Trophoblast cell (in vitro differentiated cells and primary cell): ENCODE data around the gene H2AZ2.

Source experiments
- DNase-seq, 2 donors: peaks; one replicate each; pipeline ENCODE4 v3.0.0-alpha.2; 2016
- H2AFZ ChIP-seq: 2 replicates; pipeline ENCODE4 v1.6.1; 2013; ENCODE audit warnings: low read length, moderate library complexity, mild to moderate bottlenecking; ENCODE audit not compliant: insufficient read depth, poor library complexity
- H2AK5ac ChIP-seq: 2 replicates; pipeline ENCODE4 v1.6.1; 2013; ENCODE audit warnings: mild to moderate bottlenecking, low read length
- H2BK120ac ChIP-seq: 2 replicates; pipeline ENCODE4 v1.6.1; 2013; ENCODE audit warnings: low read length, mild to moderate bottlenecking, moderate library complexity; ENCODE audit not compliant: insufficient read depth, poor library complexity
- H2BK12ac ChIP-seq: 2 replicates; pipeline ENCODE4 v1.6.1; 2013; ENCODE audit warnings: mild to moderate bottlenecking, low read length, moderate library complexity
- H2BK5ac ChIP-seq: 2 replicates; pipeline ENCODE4 v1.6.1; 2013; ENCODE audit warnings: low read length, low read depth, moderate library complexity, mild to moderate bottlenecking; ENCODE audit not compliant: poor library complexity
- H3K14ac ChIP-seq: 2 replicates; pipeline ENCODE4 v1.6.1; 2013; ENCODE audit warnings: mild to moderate bottlenecking, low read length
- H3K18ac ChIP-seq: 2 replicates; pipeline ENCODE4 v1.6.1; 2013; ENCODE audit warnings: mild to moderate bottlenecking, low read length
- H3K23ac ChIP-seq: 2 replicates; pipeline ENCODE4 v1.6.1; 2013; ENCODE audit warnings: low read length
- H3K27ac ChIP-seq: 2 replicates; pipeline ENCODE4 v1.5.1; 2013; ENCODE audit warnings: low read depth, mild to moderate bottlenecking, inconsistent platforms, low read length, moderate library complexity
- H3K27me3 ChIP-seq: 2 replicates; pipeline ENCODE4 v1.6.1; 2013; ENCODE audit warnings: inconsistent platforms, mild to moderate bottlenecking, low read length, moderate library complexity; ENCODE audit not compliant: insufficient read depth
- H3K36me3 ChIP-seq, 2 experiments: 1 replicate in 1 of 2; 2 replicates in 1 of 2; pipeline ENCODE4 v1.6.1; 2013; ENCODE audit warnings: low read length in 2 of 2, mild to moderate bottlenecking in 2 of 2, moderate library complexity in 1 of 2; ENCODE audit not compliant: insufficient read depth in 2 of 2, control insufficient read depth in 1 of 2
- H3K4ac ChIP-seq: 2 replicates; pipeline ENCODE4 v1.6.1; 2013; ENCODE audit warnings: low read depth, mild to moderate bottlenecking, low read length, moderate library complexity
- H3K4me1 ChIP-seq, 2 experiments: 1 replicate in 1 of 2; 2 replicates in 1 of 2; pipeline ENCODE4 v1.6.1; 2013; ENCODE audit warnings: low read length in 2 of 2, mild to moderate bottlenecking in 2 of 2, moderate library complexity in 1 of 2; ENCODE audit not compliant: insufficient read depth in 2 of 2, control insufficient read depth in 1 of 2
- H3K4me2 ChIP-seq: 2 replicates; pipeline ENCODE4 v1.6.1; 2013; ENCODE audit warnings: inconsistent platforms, mild to moderate bottlenecking, low read length, moderate library complexity
- H3K4me3 ChIP-seq: 2 replicates; pipeline ENCODE4 v1.5.1; 2013; ENCODE audit warnings: mild to moderate bottlenecking, low read depth, low read length, inconsistent platforms
- H3K79me1 ChIP-seq: one replicate; pipeline ENCODE4 v1.6.1; 2013; ENCODE audit warnings: low read length
- H3K79me2 ChIP-seq: 2 replicates; pipeline ENCODE4 v1.6.1; 2013; ENCODE audit warnings: low read length, mild to moderate bottlenecking; ENCODE audit not compliant: control insufficient read depth, insufficient read depth, poor library complexity
- H3K9ac ChIP-seq: 2 replicates; pipeline ENCODE4 v1.6.1; 2013; ENCODE audit warnings: mild to moderate bottlenecking, low read length
- H3K9me3 ChIP-seq: 2 replicates; pipeline ENCODE4 v1.6.1; 2013; ENCODE audit warnings: low read depth, mild to moderate bottlenecking, control low read depth, inconsistent platforms, low read length; ENCODE audit not compliant: insufficient read depth
- H4K12ac ChIP-seq: 2 replicates; pipeline ENCODE4 v1.6.1; 2013; ENCODE audit warnings: low read depth, mild to moderate bottlenecking, low read length, moderate library complexity
- H4K8ac ChIP-seq: 2 replicates; pipeline ENCODE4 v1.6.1; 2013; ENCODE audit warnings: low read depth, mild to moderate bottlenecking, low read length, moderate library complexity
- H4K91ac ChIP-seq: one replicate; pipeline ENCODE4 v1.6.1; 2013; ENCODE audit warnings: low read depth, mild to moderate bottlenecking, low read length, moderate library complexity
- WGBS: extraction: QIAGEN DNeasy Blood & Tissue Kit; methylation state at CpG from one replicate; pipeline ENCODE4 v1.1.7; 2013; ENCODE audit warnings: missing lambda C conversion rate; ENCODE audit not compliant: insufficient read length, insufficient coverage; ENCODE audit errors: extremely low coverage; 5-methylcytosine and 5-hydroxymethylcytosine counted together

The H2AZ2 gene

GRCh38 chr7:44799939-44800338, 47.9 kb downstream of the H2AZ2 start:
- Histone ChIP-seq H3K36me3 (peaks cover 30 to 49% of the 10 kb centered on the region in 2 experiments), H2BK12ac (no peak overlapping the region), H3K9me3 (no peaks in the 10 kb centered on the region), H4K12ac (no peak overlapping the region), H3K9ac (no peak overlapping the region), H2BK120ac (no peak overlapping the region), H3K79me1 (peaks cover 10% of the 10 kb centered on the region), H2AK5ac (no peak overlapping the region), H3K79me2 (peaks cover 13% of the 10 kb centered on the region), H3K27me3 (no peaks in the 10 kb centered on the region), H3K18ac (no peak overlapping the region), H3K14ac (no peak overlapping the region), H3K27ac (no peak overlapping the region), H3K4me1 (peaks cover 2 to 5% of the 10 kb centered on the region in 2 experiments), H2BK5ac (no peak overlapping the region), H2AFZ (no peak overlapping the region), H3K4ac (no peak overlapping the region), H4K8ac (no peak overlapping the region), H4K91ac (no peak overlapping the region), H3K23ac (no peak overlapping the region), H3K4me2 (no peak overlapping the region), H3K4me3 (no peak overlapping the region)
- no CpG with 5 or more reads among the region's 4 CpGs for WGBS
- DNase-seq = no peak

GRCh38 chr7:44798649-44799305, 49.1 kb downstream of the H2AZ2 start:
- H3K18ac ChIP-seq = no peak overlapping the region
- H2BK12ac ChIP-seq = no peak overlapping the region
- WGBS = no CpG with 5 or more reads among the region's 2 CpGs
- peaks cover 10% of the 10 kb centered on the region for H3K79me1 ChIP-seq
- H2BK5ac ChIP-seq = no peak overlapping the region
- H3K79me2 ChIP-seq = peaks cover 13% of the 10 kb centered on the region
- H3K36me3 ChIP-seq = peaks cover 27 to 45% of the 10 kb centered on the region in 2 experiments
- H2BK120ac ChIP-seq = no peak overlapping the region
- peak; percentile 59 to 76 for DNase-seq
- H3K27ac ChIP-seq = no peak overlapping the region
- no peak overlapping the region for H3K23ac ChIP-seq
- no peak overlapping the region for H3K4ac ChIP-seq
- no peaks in the 10 kb centered on the region for H3K9me3 ChIP-seq
- no peaks in the 10 kb centered on the region for H3K27me3 ChIP-seq
- H4K8ac ChIP-seq = no peak overlapping the region
- H2AK5ac ChIP-seq = no peak overlapping the region
- H4K12ac ChIP-seq = no peak overlapping the region
- H4K91ac ChIP-seq = no peak overlapping the region
- no peak overlapping the region for H3K4me3 ChIP-seq
- H3K14ac ChIP-seq = no peak overlapping the region
- peak overlapping the region; percentile 66 for H3K4me2 ChIP-seq
- no peak overlapping the region for H3K9ac ChIP-seq
- no peak overlapping the region for H2AFZ ChIP-seq
- H3K4me1 ChIP-seq = peaks cover 2 to 5% of the 10 kb centered on the region in 2 experiments

- H3K23ac ChIP-seq = no peak overlapping the region
- H3K9ac ChIP-seq = peak overlapping the region; percentile 92
- peak overlapping the region; percentile 97 for H3K27ac ChIP-seq
- peaks cover 13% of the 10 kb centered on the region for H3K79me2 ChIP-seq
- peak; percentile 81 to 84 for DNase-seq
- peak overlapping the region; percentile 66 for H3K4me2 ChIP-seq
- H3K79me1 ChIP-seq = peaks cover 10% of the 10 kb centered on the region
- H2AK5ac ChIP-seq = no peak overlapping the region
- H3K4me3 ChIP-seq = peak overlapping the region; percentile 90
- peak overlapping the region; percentile 96 for H4K91ac ChIP-seq
- H2BK5ac ChIP-seq = peak overlapping the region; percentile 89
- no peaks in the 10 kb centered on the region for H3K9me3 ChIP-seq
- H4K12ac ChIP-seq = no peak overlapping the region
- no peak overlapping the region for H2AFZ ChIP-seq
- H2BK12ac ChIP-seq = no peak overlapping the region
- peak overlapping the region; percentile 99 for H3K4ac ChIP-seq
- peak overlapping the region; percentile 49 for H2BK120ac ChIP-seq
- H4K8ac ChIP-seq = peak overlapping the region; percentile 85
- H3K4me1 ChIP-seq = peaks cover 2 to 5% of the 10 kb centered on the region in 2 experiments
- H3K18ac ChIP-seq = peak overlapping the region; percentile 83
- no peaks in the 10 kb centered on the region for H3K27me3 ChIP-seq
- H3K36me3 ChIP-seq = peaks cover 20 to 34% of the 10 kb centered on the region in 2 experiments
- WGBS = no CpG with 5 or more reads among the region's 26 CpGs
- H3K14ac ChIP-seq = peak overlapping the region; percentile 92
These were observed 50.3 kb downstream of the H2AZ2 start for GRCh38 chr7:44797329-44798258.

- Histone ChIP-seq H4K12ac (peak within 1 kb of the TSS; percentile 76), H4K8ac (peak within 1 kb of the TSS; percentile 92), H3K36me3 (peaks cover 13 to 25% of the 10 kb centered on the region in 2 experiments)
These were observed 51.2 kb downstream of the H2AZ2 start, which contains the start of gene PPIA for GRCh38 chr7:44796504-44797328. Gene PPIA, plus strand, starts transcription at chr7:44796681. Its CDS starts 44 bp downstream, at chr7:44796725.

More at GRCh38 chr7:44796504-44797328, 51.2 kb downstream of the H2AZ2 start, which contains the start of gene PPIA:
- Histone ChIP-seq H3K79me1 (peaks cover 10% of the 10 kb centered on the region), H2BK12ac (peak within 1 kb of the TSS; percentile 15), H3K18ac (peak within 1 kb of the TSS; percentile 83), H3K4me3 (peak within 1 kb of the TSS; percentile 91), H2AK5ac (peak within 1 kb of the TSS; percentile 31), H3K27me3 (no peaks in the 10 kb centered on the region), H2BK5ac (peak within 1 kb of the TSS; percentile 89), H3K4me2 (peak within 1 kb of the TSS; percentile 71), H3K9ac (peak within 1 kb of the TSS; percentile 92), H2AFZ (peak within 1 kb of the TSS; percentile 77), H3K14ac (peak within 1 kb of the TSS; percentile 92), H3K4ac (peak within 1 kb of the TSS; percentile 99), H3K27ac (peak within 1 kb of the TSS; percentile 97), H3K4me1 (peaks cover under 1 to 7% of the 10 kb centered on the region in 2 experiments), H2BK120ac (peak within 1 kb of the TSS; percentile 87), H3K9me3 (no peaks in the 10 kb centered on the region), H3K79me2 (peaks cover 13% of the 10 kb centered on the region), H3K23ac (no peak within 1 kb of the TSS), H4K91ac (peak within 1 kb of the TSS; percentile 96)
- DNase-seq = peak; percentile 98 to 100
- no CpG with 5 or more reads among the region's 99 CpGs for WGBS
